Inferior parietal cortex (tissue), 1 donor: ENCODE results near the gene SLC16A8.

Experiments
- DNase-seq: peaks from one replicate; pipeline ENCODE4 v3.0.0-alpha.2; 2016; ENCODE audit errors: extremely low spot score

The SLC16A8 gene

DNA sequence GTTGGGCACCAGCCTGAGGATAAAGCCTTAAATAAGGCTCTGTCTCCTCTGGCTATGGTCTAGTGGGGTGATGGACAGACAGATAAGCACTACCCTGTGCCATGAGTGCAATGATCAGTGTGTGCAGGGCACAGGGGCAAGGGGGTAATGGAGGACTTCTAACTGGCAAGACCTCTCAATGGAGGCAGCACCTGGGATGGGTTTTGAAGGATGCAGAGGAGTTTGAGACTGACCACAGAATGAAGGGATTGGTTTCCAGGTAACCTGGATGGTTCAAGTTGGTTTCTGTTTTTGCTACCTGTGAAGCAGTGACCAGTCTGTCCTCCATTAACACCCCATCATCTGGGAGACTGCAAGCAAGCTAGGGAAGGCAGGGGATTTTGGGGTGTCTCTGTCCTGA, 54.6 kb downstream of the SLC16A8 start:
- no peak for DNase-seq

DNA sequence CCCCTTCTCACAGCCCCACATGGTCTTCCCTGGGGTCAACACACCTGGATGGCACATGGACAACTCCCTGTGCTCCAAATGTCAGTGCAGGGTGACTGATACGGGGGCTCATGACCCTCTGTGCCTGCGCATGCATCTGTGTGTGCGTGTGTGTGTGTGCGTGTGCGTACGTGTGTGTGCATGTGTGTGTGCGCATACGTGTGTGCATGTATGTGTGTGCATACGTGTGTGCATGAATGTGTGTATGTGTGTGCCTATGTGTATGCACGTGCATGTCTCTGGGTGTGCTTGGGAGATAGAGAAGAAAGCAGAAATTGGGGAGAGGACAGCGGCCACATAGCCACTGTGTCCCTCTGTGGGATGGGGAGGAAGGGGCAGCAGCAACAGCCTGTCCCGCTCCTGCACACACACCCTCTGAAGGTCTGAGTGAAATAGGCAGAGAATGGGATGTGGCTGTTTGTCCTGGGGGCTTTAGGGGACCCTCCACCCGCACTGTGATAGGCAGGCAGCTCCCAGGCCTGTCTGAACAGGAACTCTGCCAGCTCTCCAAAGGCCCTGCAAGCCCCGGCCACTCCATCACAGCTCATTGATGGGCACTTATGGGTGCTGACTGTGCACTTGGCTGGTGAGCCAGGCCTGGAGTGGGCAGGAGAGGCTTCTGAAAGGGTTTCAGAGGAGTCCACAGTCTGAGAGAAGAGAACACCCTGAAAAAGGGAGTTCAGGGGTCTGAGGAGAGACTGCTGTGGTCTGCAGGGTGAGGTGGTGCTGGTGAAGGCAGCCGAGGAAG, 55.4 kb downstream of the SLC16A8 start:
- no peak for DNase-seq
